ENCODE measurements around the gene OR2T33. TPM values are rescaled to one million over a fixed set of nuclear protein-coding genes. Genes with fewer than 3 reads are reported as not detected.

Gene OR2T33
- not detected in 2 replicates for total RNA-seq

GRCh38 chr1:248277876-248278275, at the start of gene OR2T33:
Gene OR2T33 (minus strand): TSS chr1:248277976. CDS start chr1:248273814, 4,162 bp downstream.

GRCh38 chr1:248324468-248324867, 46.7 kb upstream of the OR2T33 start, which contains the start of gene OR2M7:
Gene OR2M7 (minus strand): TSS chr1:248324568. CDS start chr1:248324568, 0 bp downstream.

GRCh38 chr1:248303324-248303723, 25.5 kb upstream of the OR2T33 start, which contains the start of gene OR2T12:
Gene OR2T12 (minus strand): TSS chr1:248303424. CDS start chr1:248295578, 7,846 bp downstream.

GRCh38 chr1:248231117-248231516, 46.7 kb downstream of the OR2T33 start, which contains the start of gene OR2M4:
Gene OR2M4 (plus strand): TSS chr1:248231417. CDS start chr1:248238929, 7,512 bp downstream.

Other genes with a start within 250 kb of the OR2T33 start
- gene OR2L2, start 247.9 kb downstream of the OR2T33 start, total RNA-seq, result under 0.01 TPM in 2 replicates
- not detected in 2 replicates for gene OR2L3, start 231.1 kb downstream of the OR2T33 start, total RNA-seq
- gene OR2L13, start 182.8 kb downstream of the OR2T33 start, total RNA-seq, result not detected in 2 replicates
- not detected in 2 replicates for gene OR2M5, start 132.8 kb downstream of the OR2T33 start, total RNA-seq
- gene OR2M2, start 103.2 kb downstream of the OR2T33 start, total RNA-seq, result not detected in 2 replicates
- not detected in 2 replicates for gene OR2M3, start 80.7 kb downstream of the OR2T33 start, total RNA-seq
- not detected in 2 replicates for gene OR2M4, start 46.6 kb downstream of the OR2T33 start, total RNA-seq
- gene OR2T12, start 25.4 kb upstream of the OR2T33 start, total RNA-seq, result not detected in 2 replicates
- gene OR2M7, start 46.6 kb upstream of the OR2T33 start, total RNA-seq, result not detected in 2 replicates
- gene OR14C36, start 70.8 kb upstream of the OR2T33 start, total RNA-seq, result not detected in 2 replicates
- not detected in 2 replicates for gene OR2T4, start 83.7 kb upstream of the OR2T33 start, total RNA-seq
- gene OR2T6, start 97.8 kb upstream of the OR2T33 start, total RNA-seq, result not detected in 2 replicates
- gene OR2T1, start 125.1 kb upstream of the OR2T33 start, total RNA-seq, result not detected in 2 replicates
- not detected in 2 replicates for gene OR2T2, start 167.7 kb upstream of the OR2T33 start, total RNA-seq
- gene OR2T3, start 195.4 kb upstream of the OR2T33 start, total RNA-seq, result not detected in 2 replicates
- gene OR2T5, start 210.6 kb upstream of the OR2T33 start, total RNA-seq, result not detected in 2 replicates
- not detected in 2 replicates for gene OR2G6, start 230.1 kb upstream of the OR2T33 start, total RNA-seq

Measured in aortic smooth muscle cell (primary cell).